Mucosa of rectum (tissue), 2 donors: ENCODE measurements around the gene TMEM255B.

Source experiments
- H3K27ac ChIP-seq, 2 donors: one replicate each; pipeline ENCODE4 v1.7.0; 2013; ENCODE audit warnings: inconsistent platforms in 2 of 2, low read depth in 2 of 2, low read length in 2 of 2
- H3K27me3 ChIP-seq, 2 donors: one replicate each; pipeline ENCODE4 v1.7.0; 2013; ENCODE audit warnings: low read length in 2 of 2; ENCODE audit not compliant: control insufficient read depth in 2 of 2, insufficient read depth in 2 of 2
- H3K36me3 ChIP-seq, 2 donors: one replicate each; pipeline ENCODE4 v1.7.0; 2013; ENCODE audit warnings: low read length in 2 of 2; ENCODE audit not compliant: control insufficient read depth in 2 of 2, insufficient read depth in 2 of 2
- H3K4me1 ChIP-seq, 2 donors: one replicate each; pipeline ENCODE4 v1.7.0; 2013; ENCODE audit warnings: low read length in 2 of 2, mild to moderate bottlenecking in 1 of 2; ENCODE audit not compliant: control insufficient read depth in 2 of 2, insufficient read depth in 2 of 2
- H3K4me3 ChIP-seq, 2 donors: one replicate each; pipeline ENCODE4 v1.7.0; 2013; ENCODE audit warnings: low read length in 2 of 2
- H3K9ac ChIP-seq, 2 donors: one replicate each; pipeline ENCODE4 v1.7.0; 2013; ENCODE audit warnings: low read length in 2 of 2, low read depth in 1 of 2, mild to moderate bottlenecking in 1 of 2
- H3K9me3 ChIP-seq, 2 donors: one replicate each; pipeline ENCODE4 v1.7.0; 2013; ENCODE audit warnings: low read length in 2 of 2; ENCODE audit not compliant: control insufficient read depth in 2 of 2
- donor health status: healthy.
- donor health status: Normal muscosa, but diverticular disease.

The TMEM255B gene

DNA sequence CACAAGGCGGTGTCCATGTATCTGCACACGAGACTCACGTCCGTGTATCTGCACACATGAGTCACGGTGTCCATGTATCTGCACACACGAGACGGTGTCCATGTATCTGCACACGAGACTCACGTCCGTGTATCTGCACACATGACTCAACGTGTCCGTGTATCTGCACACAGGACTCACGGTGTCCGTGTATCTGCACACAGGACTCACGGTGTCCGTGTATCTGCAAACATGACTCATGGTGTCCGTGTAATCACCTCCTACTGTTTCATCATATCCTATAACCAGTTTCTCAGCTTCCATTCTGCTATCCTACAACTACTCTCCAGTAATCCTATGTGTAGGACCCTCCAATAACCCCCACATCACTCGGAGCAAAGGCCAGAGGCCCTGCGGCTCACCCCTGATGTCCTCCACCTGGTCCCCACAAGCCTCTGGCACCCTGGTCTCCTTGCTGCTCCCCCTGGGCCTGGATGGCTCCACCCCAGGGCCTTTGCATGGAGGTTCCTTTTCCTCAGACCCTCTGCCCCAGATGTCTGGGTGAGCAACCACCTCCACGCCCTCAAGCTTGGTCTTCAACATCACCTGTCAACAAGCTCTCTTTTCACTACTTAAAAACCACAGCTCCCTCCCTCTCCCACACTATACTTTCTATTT lies 2.5 kb upstream of the TMEM255B start:
- Histone ChIP-seq H3K9me3 (no peaks in the 10 kb centered on the region), H3K4me3 (no peak overlapping the region), H3K27me3 (peaks cover 12 to 18% of the 10 kb centered on the region in 2 donors), H3K4me1 (peaks cover 8 to 13% of the 10 kb centered on the region in 2 donors), H3K27ac (no peak overlapping the region), H3K36me3 (no peaks in the 10 kb centered on the region), H3K9ac (no peak overlapping the region)

GRCh38 chr13:113759525-113760137 lies 605 bp downstream of the TMEM255B start:
- Histone ChIP-seq H3K27ac (peak overlapping the region in 1 of 2 donors; percentile 60), H3K4me3 (peak overlapping the region; percentile 65 to 78), H3K9me3 (no peaks in the 10 kb centered on the region), H3K9ac (peak overlapping the region; percentile 34 to 64), H3K4me1 (peaks cover 8 to 13% of the 10 kb centered on the region in 2 donors), H3K27me3 (peaks cover 14 to 18% of the 10 kb centered on the region in 2 donors), H3K36me3 (no peaks in the 10 kb centered on the region)

- H3K4me3 ChIP-seq: no peak overlapping the region
- H3K27me3 ChIP-seq: peaks cover 14 to 18% of the 10 kb centered on the region in 2 donors
- peaks cover 8 to 13% of the 10 kb centered on the region in 2 donors for H3K4me1 ChIP-seq
- no peaks in the 10 kb centered on the region for H3K9me3 ChIP-seq
- no peak overlapping the region for H3K27ac ChIP-seq
- no peak overlapping the region for H3K9ac ChIP-seq
- no peaks in the 10 kb centered on the region for H3K36me3 ChIP-seq
Measured at GRCh38 chr13:113761136-113761535, 2.1 kb downstream of the TMEM255B start.

- Histone ChIP-seq H3K4me3 (no peak overlapping the region), H3K27me3 (peaks cover 14 to 18% of the 10 kb centered on the region in 2 donors), H3K4me1 (peaks cover 8 to 13% of the 10 kb centered on the region in 2 donors), H3K36me3 (no peaks in the 10 kb centered on the region), H3K9me3 (no peaks in the 10 kb centered on the region), H3K9ac (no peak overlapping the region), H3K27ac (no peak overlapping the region)
Measured at GRCh38 chr13:113762075-113762474, 3.0 kb downstream of the TMEM255B start.

DNA sequence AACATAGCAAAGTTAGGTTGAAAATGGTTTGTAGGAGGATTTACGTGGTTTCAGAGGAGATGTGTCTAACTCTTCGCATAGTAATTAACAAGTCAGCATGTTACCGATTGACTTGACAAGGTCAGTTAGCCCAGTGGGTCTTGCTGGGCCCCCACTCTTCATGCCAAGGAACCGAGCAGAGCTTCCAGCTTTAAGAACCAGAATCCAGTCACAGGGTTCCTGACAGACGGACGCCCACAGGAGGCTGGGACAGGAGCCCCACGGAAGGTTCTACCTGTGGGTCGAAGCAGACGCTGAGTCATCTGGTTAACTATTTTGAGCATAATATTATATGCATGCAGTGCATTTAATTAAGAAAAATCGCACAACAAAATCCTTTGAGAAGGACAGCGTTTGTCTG lies 3.5 kb downstream of the TMEM255B start:
- Histone ChIP-seq H3K4me1 (peaks cover 8 to 13% of the 10 kb centered on the region in 2 donors), H3K27ac (no peak overlapping the region), H3K4me3 (no peak overlapping the region), H3K36me3 (no peaks in the 10 kb centered on the region), H3K27me3 (peaks cover 14 to 18% of the 10 kb centered on the region in 2 donors), H3K9me3 (no peaks in the 10 kb centered on the region), H3K9ac (no peak overlapping the region)

- Histone ChIP-seq H3K27me3 (peaks cover 14 to 18% of the 10 kb centered on the region in 2 donors), H3K4me1 (peaks cover 8 to 13% of the 10 kb centered on the region in 2 donors), H3K27ac (no peak overlapping the region), H3K9ac (no peak overlapping the region), H3K36me3 (no peaks in the 10 kb centered on the region), H3K4me3 (no peak overlapping the region), H3K9me3 (no peaks in the 10 kb centered on the region)
Measured at GRCh38 chr13:113763254-113763653, 4.2 kb downstream of the TMEM255B start.

- Histone ChIP-seq H3K27ac (no peak overlapping the region), H3K27me3 (peaks cover 14 to 15% of the 10 kb centered on the region in 2 donors), H3K4me3 (no peak overlapping the region), H3K9ac (no peak overlapping the region), H3K4me1 (peaks cover 5 to 8% of the 10 kb centered on the region in 2 donors), H3K36me3 (no peaks in the 10 kb centered on the region), H3K9me3 (no peaks in the 10 kb centered on the region)
Measured at GRCh38 chr13:113763961-113764792, 5.2 kb downstream of the TMEM255B start.

GRCh38 chr13:113764793-113765563 lies 6.0 kb downstream of the TMEM255B start:
- Histone ChIP-seq H3K27me3 (peaks cover 7 to 9% of the 10 kb centered on the region in 2 donors), H3K36me3 (no peaks in the 10 kb centered on the region), H3K9me3 (no peaks in the 10 kb centered on the region), H3K4me3 (no peak overlapping the region), H3K4me1 (no peaks in the 10 kb centered on the region), H3K9ac (no peak overlapping the region), H3K27ac (no peak overlapping the region)

- Histone ChIP-seq H3K4me3 (no peak overlapping the region), H3K9ac (no peak overlapping the region), H3K36me3 (no peaks in the 10 kb centered on the region), H3K27me3 (peaks cover 6 to 9% of the 10 kb centered on the region in 2 donors), H3K27ac (no peak overlapping the region), H3K9me3 (no peaks in the 10 kb centered on the region), H3K4me1 (no peaks in the 10 kb centered on the region)
Measured at GRCh38 chr13:113765564-113765910, 6.5 kb downstream of the TMEM255B start.
